GM08714 (cell line): ENCODE results near the gene PPP3R2.
"Not testable (repeated sequence)": the region's sequence is repeated elsewhere in the genome, so short reads cannot be mapped to it uniquely, and the experiment has no call there.

ENCODE experiments used
- H3K4me3 ChIP-seq: fragments of 200-500 bp; sonication (Bioruptor generic); 2 replicates; pipeline ENCODE4 v1.5.1; 2014; ENCODE audit warnings: mild to moderate bottlenecking, low read length, inconsistent platforms
- ZNF274 ChIP-seq: IDR thresholded peaks from 2 replicates; pipeline ENCODE4 v1.6.1; 2012; ENCODE audit warnings: mild to moderate bottlenecking, low read depth, low read length

The PPP3R2 gene

GRCh38 chr9:101571114-101571513 is 23.7 kb downstream of the PPP3R2 start:
- H3K4me3 ChIP-seq = no peak overlapping the region
- no peak for TF ChIP-seq ZNF274

- no peak overlapping the region for H3K4me3 ChIP-seq
- TF ChIP-seq ZNF274 = no peak
Observed at GRCh38 chr9:101569741-101570501, 24.8 kb downstream of the PPP3R2 start.

- no peak for TF ChIP-seq ZNF274
- H3K4me3 ChIP-seq = no peak overlapping the region
Observed at GRCh38 chr9:101567725-101568350, 26.9 kb downstream of the PPP3R2 start.

GRCh38 chr9:101566904-101567724 is 27.7 kb downstream of the PPP3R2 start:
- no peak for TF ChIP-seq ZNF274
- H3K4me3 ChIP-seq = no peak overlapping the region

GRCh38 chr9:101564252-101564651 is 30.5 kb downstream of the PPP3R2 start:
- no peak overlapping the region for H3K4me3 ChIP-seq
- TF ChIP-seq ZNF274 = no peak

GRCh38 chr9:101562966-101563365 is 31.8 kb downstream of the PPP3R2 start:
- TF ChIP-seq ZNF274 = no peak
- no peak overlapping the region for H3K4me3 ChIP-seq

GRCh38 chr9:101561740-101562139 is 33.0 kb downstream of the PPP3R2 start:
- TF ChIP-seq ZNF274 = no peak
- no peak overlapping the region for H3K4me3 ChIP-seq

- not testable (repeated sequence) for H3K4me3 ChIP-seq
Observed at GRCh38 chr9:101549472-101550098, 45.2 kb downstream of the PPP3R2 start.

- H3K4me3 ChIP-seq = no peak overlapping the region
- no peak for TF ChIP-seq ZNF274
Observed at GRCh38 chr9:101543098-101543735, 51.6 kb downstream of the PPP3R2 start.
